OCI-LY7 (cell line): ENCODE results near the gene DMD.

Experiments
- EZH2phosphoT487 ChIP-seq: fragments of 200-600 bp; sonication (generic); IDR thresholded peaks from 2 replicates; pipeline ENCODE4 v1.6.1; 2018; ENCODE audit warnings: low read depth, borderline replicate concordance, mild to moderate bottlenecking, mixed run types, antibody characterized with exemption, low read length, moderate library complexity, mixed read lengths
- TF ChIP-seq, protein P1 (sequence below): fragments of 200-600 bp; sonication (generic); conservative IDR thresholded peaks from 2 replicates; pipeline ENCODE4 v1.5.1; 2014; ENCODE audit warnings: mild to moderate bottlenecking, antibody characterized with exemption, low read length, moderate library complexity, mixed read lengths

DNA sequence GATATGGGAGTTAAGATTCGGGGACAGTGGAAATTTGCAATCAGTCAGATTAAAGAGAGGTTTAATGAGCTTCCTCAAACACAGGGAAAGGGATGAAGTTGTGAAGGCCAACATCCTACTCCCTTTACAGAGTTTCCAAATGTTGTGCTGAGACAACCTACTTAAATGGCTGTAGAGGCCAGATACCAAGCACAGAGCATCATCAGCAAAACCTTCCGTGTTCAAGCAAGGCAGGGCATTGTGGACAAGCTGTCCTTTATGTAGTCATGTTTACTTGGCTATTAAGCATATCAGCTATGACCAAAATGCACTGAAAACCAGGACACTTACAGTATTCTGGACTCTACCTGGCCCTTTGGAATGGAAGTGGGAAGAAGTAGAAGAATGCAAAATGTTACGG lies 197.3 kb downstream of the DMD start:
- TF ChIP-seq, protein P1, sequence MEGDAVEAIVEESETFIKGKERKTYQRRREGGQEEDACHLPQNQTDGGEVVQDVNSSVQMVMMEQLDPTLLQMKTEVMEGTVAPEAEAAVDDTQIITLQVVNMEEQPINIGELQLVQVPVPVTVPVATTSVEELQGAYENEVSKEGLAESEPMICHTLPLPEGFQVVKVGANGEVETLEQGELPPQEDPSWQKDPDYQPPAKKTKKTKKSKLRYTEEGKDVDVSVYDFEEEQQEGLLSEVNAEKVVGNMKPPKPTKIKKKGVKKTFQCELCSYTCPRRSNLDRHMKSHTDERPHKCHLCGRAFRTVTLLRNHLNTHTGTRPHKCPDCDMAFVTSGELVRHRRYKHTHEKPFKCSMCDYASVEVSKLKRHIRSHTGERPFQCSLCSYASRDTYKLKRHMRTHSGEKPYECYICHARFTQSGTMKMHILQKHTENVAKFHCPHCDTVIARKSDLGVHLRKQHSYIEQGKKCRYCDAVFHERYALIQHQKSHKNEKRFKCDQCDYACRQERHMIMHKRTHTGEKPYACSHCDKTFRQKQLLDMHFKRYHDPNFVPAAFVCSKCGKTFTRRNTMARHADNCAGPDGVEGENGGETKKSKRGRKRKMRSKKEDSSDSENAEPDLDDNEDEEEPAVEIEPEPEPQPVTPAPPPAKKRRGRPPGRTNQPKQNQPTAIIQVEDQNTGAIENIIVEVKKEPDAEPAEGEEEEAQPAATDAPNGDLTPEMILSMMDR = no peak
- TF ChIP-seq EZH2phosphoT487 = no peak
